Activated T-helper 9 cell treated with anti-CD3 and anti-CD28 coated beads, Interleukin-2, amount 50 U/mL, for 16 hours (primary cell): Measurements from ENCODE around the gene TRNAU1AP.
"Not testable (repeated sequence)": the region's sequence is repeated elsewhere in the genome, so short reads cannot be mapped to it uniquely, and the experiment has no call there.

Experiments
- DNase-seq: peaks from one replicate; pipeline ENCODE4 v3.0.0-alpha.2; 2020; ENCODE audit warnings: low read depth

The TRNAU1AP gene

DNA sequence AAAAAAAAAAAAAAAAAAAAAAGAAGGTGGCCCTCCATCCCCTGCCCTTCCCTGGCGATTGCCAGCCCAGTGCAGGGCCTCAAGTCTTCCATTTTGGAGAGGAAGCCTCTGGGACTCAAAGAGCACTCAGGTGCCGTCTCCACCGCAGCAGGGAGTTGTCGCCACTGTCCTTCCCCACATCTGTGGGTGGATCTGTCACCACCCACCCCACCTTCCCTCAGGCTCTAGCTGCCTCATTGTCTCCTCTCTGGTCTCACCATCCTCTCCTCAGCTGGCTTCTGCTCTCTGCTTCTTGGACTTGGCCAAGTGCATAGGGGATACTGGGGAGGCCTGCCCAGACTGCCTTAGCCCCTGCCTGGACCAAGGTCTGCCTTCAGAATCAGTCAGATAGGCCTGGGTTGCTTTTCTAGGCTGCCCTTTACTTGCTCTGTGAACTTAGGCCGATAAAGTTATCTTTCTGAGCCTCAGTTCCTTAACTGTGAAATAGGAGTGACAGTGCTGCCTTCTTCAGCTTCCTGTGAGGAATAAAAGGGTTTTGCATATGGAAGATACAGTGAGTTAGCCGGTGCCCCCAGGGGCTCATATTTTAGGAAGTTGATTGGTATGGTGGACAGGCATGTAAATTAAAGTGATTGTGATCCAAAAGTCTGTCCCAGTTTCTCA lies 31.3 kb upstream of the TRNAU1AP start:
- no peak for DNase-seq

DNA sequence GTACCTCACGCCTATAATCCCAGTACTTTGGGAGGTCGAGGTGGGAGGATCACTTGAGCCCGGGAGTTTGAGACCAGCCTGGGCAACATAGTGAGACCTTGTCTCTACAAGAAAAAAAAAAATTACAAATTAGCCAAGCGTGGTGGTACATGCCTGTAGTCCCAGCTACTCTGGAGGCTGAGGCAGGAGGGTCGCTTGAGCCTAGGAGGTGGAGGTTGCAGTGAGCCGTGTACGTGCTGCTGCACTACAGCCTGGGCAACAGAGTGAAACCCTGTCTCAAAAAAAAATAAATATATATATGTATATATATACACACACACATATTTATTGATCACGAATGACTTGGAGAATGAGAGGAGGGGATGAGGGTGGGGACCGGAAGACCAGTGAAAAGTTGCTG lies 30.3 kb upstream of the TRNAU1AP start:
- not testable (repeated sequence) for DNase-seq

DNA sequence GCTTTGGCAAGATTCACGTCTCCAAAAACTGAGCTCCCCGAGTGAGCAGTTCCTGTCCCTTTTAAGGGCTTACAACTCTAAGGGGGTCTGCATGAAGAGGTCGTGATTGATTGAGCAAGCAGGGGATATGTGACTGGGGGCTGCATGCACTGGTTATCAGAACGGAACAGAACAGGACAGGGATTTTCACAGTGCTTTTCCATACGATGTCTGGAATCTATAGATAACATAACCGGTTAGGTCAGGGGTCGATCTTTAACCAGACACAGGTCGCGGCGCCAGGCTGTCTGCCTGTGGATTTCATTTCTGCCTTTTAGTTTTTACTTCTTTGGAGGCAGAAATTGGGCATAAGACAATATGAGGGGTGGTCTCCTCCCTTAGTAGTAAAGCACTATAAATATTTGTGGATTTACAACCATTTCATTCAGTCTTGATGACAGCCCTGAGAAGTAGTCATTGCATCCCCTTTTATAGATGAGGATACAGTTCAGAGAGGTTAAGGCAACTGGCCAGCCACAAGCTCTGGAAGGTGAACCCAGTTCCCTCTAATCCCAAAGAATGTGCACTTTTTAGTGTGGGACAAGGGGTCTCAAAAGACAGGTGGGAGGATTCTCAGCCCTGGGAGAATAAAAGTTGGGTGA lies 27.8 kb upstream of the TRNAU1AP start:
- not testable (repeated sequence) for DNase-seq

DNA sequence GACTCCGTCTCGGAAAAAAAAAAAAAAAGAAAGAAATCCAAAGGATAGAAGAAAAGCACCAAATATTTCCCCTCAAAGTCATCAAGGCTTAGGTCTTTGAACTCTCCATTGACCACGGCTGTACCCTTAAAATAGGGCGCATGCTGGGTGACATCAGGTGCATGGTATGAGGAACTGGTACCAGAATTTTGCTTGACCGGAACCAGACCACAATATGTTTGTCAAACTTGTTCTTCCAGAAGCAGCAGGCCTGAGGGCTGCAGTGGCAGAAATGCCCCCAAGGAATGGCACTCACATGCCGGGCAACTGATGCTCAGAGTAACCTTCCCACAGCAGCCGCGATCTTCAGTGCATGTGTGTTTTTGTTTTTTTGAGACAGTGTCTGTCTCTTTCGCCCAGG lies 26.0 kb upstream of the TRNAU1AP start:
- no peak for DNase-seq

DNA sequence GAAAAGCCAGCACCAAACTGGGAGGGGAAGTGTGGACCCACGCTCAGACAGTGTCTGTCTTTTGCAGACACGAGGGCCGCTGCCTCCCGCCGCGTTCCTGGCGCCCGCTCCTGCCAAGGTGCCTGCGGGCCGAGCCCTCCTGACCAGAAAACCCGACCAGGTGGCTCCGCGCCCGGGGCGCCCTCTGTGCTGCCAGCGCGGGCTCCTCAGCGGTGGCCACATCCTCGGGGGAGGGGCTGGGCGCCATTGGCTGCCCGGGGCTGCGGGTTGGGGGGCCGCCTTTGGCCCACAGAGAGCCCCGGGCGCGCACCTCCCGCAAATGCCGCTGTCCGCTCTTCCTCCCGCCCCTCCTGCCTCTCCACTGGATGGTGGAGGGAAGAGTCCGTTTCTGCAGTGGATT lies 22.4 kb upstream of the TRNAU1AP start:
- no peak for DNase-seq

DNA sequence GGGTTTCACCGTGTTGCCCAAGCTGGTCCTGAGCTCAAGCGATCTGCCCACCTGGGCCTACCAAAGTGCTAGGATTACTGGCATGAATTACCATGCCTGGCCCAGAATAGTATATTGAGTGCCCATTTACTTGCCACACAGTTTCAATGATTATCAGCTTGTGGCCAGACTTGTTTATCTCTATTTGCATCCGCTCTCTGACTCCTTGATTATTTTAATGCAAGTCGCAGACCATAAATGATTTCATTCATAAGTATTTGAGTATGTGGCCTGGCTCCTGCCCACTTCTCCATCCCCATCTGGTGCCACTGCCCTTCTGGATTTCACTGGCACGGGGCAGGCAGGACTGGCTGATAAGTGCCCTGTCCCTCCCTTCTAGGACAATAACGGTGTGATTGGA lies 18.2 kb upstream of the TRNAU1AP start:
- no peak for DNase-seq

DNA sequence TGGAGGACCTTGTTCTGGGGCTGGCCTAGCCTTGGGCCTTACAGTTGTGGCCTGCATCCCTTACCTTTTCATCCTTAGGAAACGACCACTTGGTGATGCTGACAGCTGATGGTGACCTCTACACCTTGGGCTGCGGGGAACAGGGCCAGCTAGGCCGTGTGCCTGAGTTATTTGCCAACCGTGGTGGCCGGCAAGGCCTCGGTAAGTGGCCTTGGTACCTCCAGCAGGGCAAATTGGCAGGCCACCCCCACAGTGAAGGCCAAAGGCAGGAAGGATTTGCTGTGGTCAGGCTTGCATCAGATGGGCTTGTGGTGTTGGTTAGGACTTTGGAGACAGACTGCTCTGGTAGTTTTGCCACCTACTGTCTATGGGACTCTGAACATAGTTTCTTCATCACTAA lies 17.7 kb upstream of the TRNAU1AP start:
- no peak for DNase-seq

DNA sequence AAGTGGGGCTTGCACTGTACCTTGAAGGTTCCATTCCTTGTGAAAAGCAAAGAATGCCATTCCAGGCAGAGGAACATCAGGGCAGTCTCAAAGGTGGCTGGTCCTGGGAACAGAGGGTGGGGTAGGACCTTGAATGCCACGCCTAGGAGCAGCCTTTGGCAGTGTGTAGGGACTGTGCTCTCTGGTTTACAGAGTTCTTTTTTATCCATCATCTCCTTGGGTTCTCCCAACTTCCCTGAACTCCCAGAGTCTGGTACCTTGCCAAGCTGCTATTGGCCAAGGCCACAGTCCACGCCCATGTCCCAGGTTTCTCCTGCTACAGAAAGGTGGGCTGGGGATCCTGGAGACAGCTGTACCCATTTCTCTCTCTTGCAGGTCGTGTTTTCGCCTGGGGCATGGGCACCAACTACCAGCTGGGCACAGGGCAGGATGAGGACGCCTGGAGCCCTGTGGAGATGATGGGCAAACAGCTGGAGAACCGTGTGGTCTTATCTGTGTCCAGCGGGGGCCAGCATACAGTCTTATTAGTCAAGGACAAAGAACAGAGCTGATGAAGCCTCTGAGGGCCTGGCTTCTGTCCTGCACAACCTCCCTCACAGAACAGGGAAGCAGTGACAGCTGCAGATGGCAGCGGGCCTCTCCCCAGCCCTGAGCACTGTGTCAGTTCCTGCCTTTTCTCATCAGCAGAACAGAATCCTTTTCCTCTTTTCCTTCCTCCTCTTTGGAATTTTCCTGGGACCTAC lies 15.3 kb upstream of the TRNAU1AP start:
- DNase-seq = no peak

DNA sequence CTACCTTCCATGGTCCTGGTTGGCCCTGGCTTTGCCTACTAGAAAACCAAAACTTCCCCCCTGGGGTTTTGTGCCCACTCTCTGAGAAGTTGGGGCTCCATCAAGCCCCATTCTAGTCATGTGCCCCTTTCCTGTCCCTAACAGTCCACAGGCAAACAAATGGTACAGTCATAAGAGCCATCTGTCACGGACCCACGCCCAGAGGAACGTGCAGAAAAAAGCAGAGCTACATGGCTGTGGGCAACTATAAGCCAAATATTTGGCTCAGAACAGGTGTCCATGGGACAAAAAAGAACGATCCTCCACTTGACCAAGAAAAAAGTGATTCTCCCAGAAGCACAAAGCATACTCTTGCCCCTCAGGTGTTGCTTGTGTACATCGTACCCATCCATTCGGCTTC lies 14.6 kb upstream of the TRNAU1AP start:
- DNase-seq = no peak

DNA sequence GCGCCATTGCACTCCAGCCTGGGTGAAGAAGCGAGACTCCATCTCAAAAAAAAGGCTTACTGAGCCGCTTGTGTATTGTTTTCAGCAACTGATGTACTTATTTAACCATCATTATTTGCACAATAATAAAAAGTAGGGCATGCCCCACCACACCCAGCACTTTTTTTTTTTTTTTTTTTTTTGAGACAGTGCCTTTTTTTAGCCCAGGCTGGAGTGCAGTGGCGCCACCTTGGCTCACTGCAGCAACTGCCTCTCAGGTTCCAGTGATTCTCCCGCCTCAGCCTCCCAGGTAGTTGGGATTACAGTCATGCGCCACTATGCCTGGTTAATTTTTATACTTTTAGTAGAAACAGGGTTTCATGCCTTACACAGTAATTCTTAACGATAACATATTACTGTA lies 12.2 kb upstream of the TRNAU1AP start:
- no peak for DNase-seq

DNA sequence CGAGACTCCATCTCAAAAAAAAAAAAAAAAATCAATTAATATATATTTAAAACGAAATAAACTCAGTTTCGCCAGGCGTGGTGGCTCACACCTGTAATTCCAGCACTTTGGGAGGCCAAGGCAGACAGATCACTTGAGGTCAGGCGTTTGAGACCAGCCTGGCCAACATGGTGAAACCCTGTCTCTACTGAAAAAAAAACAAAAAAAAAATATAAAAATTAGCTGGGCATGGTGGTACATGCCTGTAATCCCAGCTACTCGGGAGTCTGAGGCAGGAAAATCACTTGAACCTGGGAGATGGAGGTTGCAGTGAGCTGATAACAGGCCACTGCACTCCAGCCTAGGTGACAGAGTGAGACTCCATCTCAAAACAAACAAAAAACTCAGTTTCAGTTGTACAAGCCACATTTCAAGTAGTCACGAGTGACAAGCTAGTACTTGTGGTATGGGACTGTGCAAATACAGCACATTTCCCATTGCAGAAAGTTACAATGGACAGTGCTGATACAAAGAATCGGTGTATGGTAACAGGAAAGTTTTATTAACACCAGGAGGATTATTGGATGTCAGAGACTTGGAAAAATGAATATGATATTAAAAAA lies 11.4 kb upstream of the TRNAU1AP start:
- not testable (repeated sequence) for DNase-seq

DNA sequence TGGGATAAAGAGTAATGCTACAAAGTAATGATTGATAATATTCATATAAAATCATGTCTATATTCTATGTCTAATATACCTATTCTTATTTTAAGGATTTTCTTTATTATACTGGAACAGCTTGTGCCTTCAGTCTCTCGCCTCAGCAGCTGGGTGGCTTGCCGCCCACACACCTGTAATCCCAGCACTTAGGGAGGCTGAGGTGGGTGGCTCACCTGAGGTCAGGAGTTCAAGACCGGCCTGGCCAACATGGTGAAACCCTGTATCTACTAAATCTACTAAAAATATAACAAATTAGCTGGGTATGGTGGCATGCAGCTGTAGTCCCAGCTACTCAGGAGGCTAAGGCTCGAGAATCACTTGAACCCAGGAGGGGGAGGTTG lies 7.6 kb upstream of the TRNAU1AP start:
- no peak for DNase-seq

DNA sequence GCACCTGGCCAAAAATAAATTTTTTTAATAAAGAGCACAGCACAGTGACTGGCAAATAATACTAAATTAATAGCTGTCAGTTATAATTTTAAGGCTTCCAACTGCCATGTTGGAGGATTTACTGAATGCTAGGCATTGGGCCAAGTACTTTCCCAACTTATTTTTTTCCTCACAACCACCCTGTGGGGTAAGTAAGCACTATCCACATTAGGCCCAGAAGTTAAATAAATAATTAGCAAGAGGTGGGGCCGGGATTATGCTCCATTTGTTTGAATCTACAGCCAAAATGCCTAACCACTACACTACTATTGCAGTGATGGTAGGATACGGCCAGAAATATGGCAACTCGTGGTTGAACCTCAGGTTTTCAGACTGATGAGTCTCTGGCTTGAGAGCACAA lies 4.6 kb upstream of the TRNAU1AP start:
- DNase-seq = no peak

DNA sequence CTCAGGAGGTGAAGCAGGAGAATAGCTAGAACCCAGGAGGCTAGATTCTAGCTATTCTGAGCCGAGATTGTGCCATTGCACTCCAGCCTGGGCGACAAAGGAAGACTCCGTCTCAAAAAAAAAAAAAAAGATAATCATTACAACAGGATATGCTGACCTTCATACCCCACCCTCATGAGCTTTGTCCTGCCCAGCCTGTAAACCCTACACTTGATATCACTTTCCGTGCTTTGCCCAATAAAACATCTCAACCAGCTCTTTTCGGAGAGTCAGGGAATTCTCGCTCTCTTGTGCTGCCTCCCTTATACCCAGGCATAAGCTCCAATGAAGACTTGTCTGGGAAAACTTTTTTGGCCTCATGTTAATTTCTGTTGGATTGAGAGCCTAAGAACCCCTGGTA lies 1.5 kb upstream of the TRNAU1AP start:
- DNase-seq = no peak

DNA sequence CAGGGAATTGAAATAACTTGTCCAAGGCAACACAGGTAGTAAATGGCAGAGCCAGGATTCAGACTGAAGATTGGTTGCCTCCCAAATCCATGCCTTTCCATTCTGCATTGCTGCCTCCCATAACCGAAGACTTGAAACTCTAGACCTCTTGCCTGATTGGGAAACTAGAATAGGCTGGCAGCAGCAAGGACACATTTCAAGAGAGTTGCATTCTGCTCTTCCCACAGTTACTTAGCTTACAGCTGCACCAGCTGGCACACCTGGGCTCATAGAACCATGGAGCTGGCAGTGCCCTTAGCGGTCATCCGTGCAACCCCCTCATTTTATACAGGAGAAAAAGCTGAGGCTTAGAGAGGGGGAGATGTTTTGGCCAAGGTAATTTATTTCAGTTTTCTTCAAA lies 8.0 kb downstream of the TRNAU1AP start:
- no peak for DNase-seq

DNA sequence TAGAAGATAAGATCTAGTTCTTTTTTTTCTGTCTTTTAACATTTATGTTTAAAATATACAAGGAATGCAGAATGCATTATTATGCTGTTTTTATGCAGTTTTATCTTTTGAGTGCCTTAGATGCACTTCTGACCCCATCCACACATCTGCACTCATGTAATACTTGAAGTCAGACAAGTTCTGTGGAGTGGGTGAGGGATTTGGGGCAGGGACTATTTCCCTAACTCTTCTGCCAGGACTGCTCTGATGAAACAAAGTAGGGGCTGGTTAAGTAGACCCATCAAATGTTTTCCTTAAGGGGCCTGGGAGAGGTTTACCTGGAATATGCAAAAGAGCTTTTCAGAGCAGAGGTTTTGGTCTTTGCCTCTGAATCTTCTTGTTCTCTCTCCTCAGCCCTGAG lies 11.4 kb downstream of the TRNAU1AP start:
- DNase-seq = no peak

DNA sequence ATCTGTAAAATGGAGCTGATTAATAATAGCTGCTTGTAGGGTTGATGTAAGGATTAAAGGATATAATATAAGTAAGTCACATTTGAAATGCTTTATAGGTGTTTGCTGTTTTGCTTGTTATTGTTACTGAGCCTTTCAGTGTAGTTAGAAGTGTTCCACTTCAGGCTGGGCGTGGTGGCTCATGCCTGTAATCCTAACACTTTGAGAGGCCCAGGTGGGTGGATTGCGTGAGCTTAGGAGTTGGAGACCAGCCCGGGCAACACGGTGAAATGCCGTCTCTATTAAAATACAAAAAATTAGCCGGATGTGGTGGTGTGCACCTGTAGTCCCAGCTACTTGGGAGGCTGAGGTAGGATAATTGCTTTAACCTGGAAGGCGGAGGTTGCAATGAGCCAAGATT lies 12.2 kb downstream of the TRNAU1AP start:
- no peak for DNase-seq

DNA sequence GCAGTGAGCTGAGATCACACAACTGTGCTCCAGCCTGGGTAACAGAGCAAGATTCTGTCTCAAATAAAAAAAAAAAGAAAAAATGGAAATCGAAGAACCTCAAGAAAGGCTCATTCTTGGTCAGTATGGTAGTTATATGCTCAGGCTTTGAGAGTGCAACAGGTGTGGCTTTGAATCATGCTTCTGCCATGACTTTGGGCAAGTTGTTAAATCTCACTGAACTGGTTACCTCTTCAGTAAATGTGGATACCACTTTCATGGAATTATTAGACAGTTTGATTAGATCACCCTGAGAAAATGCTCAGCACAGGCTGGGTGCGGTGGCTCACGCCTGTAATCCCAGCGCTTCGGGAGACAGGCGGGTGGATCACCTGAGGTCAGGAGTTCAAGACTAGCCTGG lies 12.8 kb downstream of the TRNAU1AP start:
- no peak for DNase-seq

DNA sequence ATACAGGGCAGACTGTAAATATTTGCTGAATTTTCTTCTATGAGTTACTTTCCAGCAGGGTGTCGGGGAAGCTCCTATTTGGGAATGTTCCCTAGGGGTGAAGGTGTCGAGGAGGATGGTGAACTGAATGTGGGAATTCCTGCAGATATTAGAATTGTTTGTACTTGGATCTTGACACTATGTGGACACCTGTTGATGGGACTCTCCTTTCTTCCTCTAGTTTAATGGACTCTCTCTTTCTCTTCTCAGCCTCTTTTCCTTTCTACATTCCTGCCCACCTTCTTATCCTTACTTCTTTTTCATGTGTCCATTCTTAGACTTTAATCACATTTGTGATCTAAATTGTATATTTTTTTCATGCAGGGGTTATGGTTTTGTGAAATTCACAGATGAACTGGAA lies 14.0 kb downstream of the TRNAU1AP start:
- DNase-seq = no peak

DNA sequence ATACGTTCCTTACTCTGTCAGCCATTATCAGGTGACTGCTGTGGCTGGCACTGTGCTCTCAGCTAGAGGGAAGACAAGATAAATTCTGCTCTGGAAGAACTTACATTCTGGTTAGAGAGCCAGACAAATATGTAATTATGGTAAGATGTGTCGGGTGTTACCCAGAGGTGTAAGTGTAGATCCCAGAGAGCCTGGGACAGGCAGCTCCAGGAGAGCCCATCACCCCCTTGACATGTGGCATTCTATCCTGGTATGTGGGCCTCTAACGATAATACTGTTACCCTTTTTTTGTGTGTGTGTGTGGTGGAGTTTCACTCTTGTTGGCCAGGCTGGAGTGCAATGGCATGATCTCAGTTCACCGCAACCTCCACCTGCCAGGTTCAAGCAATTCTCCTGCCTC lies 19.0 kb downstream of the TRNAU1AP start:
- DNase-seq = no peak

DNA sequence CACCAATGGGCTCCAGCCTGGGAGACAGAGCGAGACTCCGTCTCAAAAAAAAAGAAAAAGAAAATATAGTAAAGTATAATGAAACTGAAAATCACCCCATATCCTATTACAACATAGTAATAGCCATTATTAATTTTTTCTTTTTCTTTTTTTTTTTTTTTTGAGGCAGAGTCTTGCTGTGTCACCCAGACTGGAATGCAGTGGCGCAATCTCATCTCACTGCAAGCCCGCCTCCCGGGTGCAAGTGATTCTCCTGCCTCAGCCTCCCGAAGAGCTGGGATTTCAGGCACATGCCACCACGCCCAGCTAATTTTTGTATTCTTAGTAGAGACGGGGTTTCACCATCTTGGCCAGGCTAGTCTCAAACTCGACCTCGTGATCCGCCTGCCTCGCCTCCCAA lies 20.0 kb downstream of the TRNAU1AP start:
- DNase-seq = not testable (repeated sequence)

DNA sequence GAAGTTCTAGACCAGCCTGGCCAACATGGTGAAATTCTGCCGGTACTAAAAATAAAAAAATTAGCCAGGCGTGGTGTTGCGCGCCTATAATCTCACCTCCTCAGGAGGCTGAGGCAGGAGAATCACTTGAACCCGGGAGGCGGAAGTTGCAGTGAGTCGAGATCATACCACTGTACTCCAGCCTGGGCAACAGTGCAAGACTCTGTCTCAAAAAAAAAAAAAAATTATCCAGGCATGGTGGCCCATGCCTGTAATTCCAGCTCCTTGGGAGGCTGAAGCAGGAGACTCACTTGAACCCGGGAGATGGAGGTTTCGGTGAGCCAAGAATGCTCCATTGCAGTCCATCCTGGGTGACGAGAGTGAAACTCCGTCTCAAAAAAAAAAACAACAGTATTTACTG lies 20.7 kb downstream of the TRNAU1AP start:
- no peak for DNase-seq

DNA sequence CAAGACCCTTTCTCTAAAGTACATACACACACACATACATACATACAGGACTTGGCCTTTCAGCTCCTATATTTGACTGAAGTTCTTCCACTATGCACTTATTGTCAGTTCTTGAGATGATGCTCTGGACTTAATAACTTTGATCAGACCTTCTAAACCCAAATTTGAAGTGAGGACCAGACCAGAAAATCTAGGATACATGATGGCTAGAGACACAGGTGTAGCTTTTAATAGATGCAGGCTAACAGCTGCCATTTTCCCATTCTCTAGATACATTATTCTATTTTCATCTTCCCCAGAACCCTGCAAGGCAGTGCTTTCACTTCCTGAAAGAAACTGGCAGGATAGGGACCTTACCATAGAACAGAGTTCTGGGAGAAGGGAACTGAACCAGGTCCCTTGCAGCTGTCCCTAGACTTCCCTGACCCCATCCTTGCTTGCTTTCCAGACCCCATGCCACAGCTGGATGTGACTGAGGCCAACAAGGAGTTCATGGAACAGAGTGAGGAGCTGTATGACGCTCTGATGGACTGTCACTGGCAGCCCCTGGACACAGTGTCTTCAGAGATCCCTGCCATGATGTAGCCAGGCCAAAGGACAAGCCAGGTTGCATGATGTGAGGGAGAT lies 24.3 kb downstream of the TRNAU1AP start:
- DNase-seq = no peak
